H1 (cell line): ENCODE results near the gene ADGRV1. TPM values are rescaled to one million over a fixed set of nuclear protein-coding genes. Genes with fewer than 3 reads are reported as not detected.

Experiments
- CTCF ChIA-PET: fragments of 300-600 bp; sonication (Branson Sonifier 250); formaldehyde crosslinking; loops from one replicate; lab custom pipeline; 2021; ENCODE audit not compliant: partially characterized antibody; lab: Charles Lee
- POLR2A ChIA-PET: fragments of 300-600 bp; sonication (Branson Sonifier 250); formaldehyde crosslinking; loops from one replicate; lab custom pipeline; 2021; ENCODE audit warnings: inconsistent platforms; ENCODE audit not compliant: partially characterized antibody; lab: Charles Lee
- DNase-seq, 2 experiments: peaks; one replicate each; pipeline versions ENCODE4 v3.0.0 to v3.0.0-alpha.2; 2010 to 2022; ENCODE audit warnings: low spot score in 2 of 2, low read depth in 1 of 2, mixed read lengths in 1 of 2
- FAIRE-seq: peaks from 2 replicates; lab custom pipeline; 2011; peaks lifted over from hg19 to GRCh38; lab: Jason Lieb, UNC
- H2AFZ ChIP-seq: 2 replicates; pipeline ENCODE4 v1.8.1; 2012; ENCODE audit warnings: low read length, inconsistent platforms
- H2AK5ac ChIP-seq: 2 replicates; pipeline ENCODE4 v1.6.1; 2013; ENCODE audit warnings: low read depth, low read length
- H2BK120ac ChIP-seq: replicated peaks from 2 replicates; pipeline ENCODE3; 2013; ENCODE audit warnings: low read depth, low read length, inconsistent platforms
- H2BK12ac ChIP-seq: 2 replicates; pipeline ENCODE4 v1.6.1; 2013; ENCODE audit warnings: low read depth, low read length
- H2BK15ac ChIP-seq: 2 replicates; pipeline ENCODE4 v1.6.1; 2013; ENCODE audit warnings: low read length
- H2BK20ac ChIP-seq: 2 replicates; pipeline ENCODE4 v1.6.1; 2013; ENCODE audit warnings: low read length
- H2BK5ac ChIP-seq: 2 replicates; pipeline ENCODE4 v1.6.1; 2013; ENCODE audit warnings: low read depth, low read length
- H3K14ac ChIP-seq: 2 replicates; pipeline ENCODE4 v1.6.1; 2013; ENCODE audit warnings: inconsistent platforms; ENCODE audit not compliant: insufficient read length
- H3K18ac ChIP-seq: 2 replicates; pipeline ENCODE4 v1.6.1; 2013; ENCODE audit warnings: low read length; ENCODE audit errors: extremely low read depth
- H3K23ac ChIP-seq: 2 replicates; pipeline ENCODE4 v1.6.1; 2013; ENCODE audit warnings: inconsistent platforms; ENCODE audit not compliant: insufficient read length
- H3K23me2 ChIP-seq: 2 replicates; pipeline ENCODE4 v1.6.1; 2013; ENCODE audit warnings: low read depth, low read length
- H3K27ac ChIP-seq: 2 replicates; pipeline ENCODE4 v1.6.1; 2011; ENCODE audit warnings: low read depth, low read length, inconsistent platforms
- H3K27me3 ChIP-seq, 4 experiments: replicated peaks in 1 of 4; 1 replicate in 1 of 4; 2 replicates in 3 of 4; pipeline versions ENCODE4 v1.6.1 to v1.8.1; 2011 to 2013; ENCODE audit warnings: low read length in 3 of 4, mild to moderate bottlenecking in 3 of 4, inconsistent platforms in 2 of 4, mixed read lengths in 2 of 4, moderate library complexity in 1 of 4; ENCODE audit not compliant: control insufficient read depth in 3 of 4, insufficient read depth in 3 of 4; ENCODE audit errors: extremely low read depth in 1 of 4
- H3K36me3 ChIP-seq, 4 experiments: 2 replicates each; pipeline versions ENCODE4 v1.6.1 to v1.8.1; 2011 to 2013; ENCODE audit warnings: mild to moderate bottlenecking in 4 of 4, low read length in 3 of 4, moderate library complexity in 2 of 4, control low read depth in 1 of 4, inconsistent platforms in 1 of 4; ENCODE audit not compliant: insufficient read depth in 4 of 4, control insufficient read depth in 2 of 4
- H3K4ac ChIP-seq: replicated peaks from 2 replicates; pipeline ENCODE3; 2013; ENCODE audit warnings: low read length, low read depth, mixed read lengths, inconsistent platforms; ENCODE audit not compliant: insufficient read length
- H3K4me1 ChIP-seq, 4 experiments: replicated peaks in 1 of 4; 1 replicate in 1 of 4; 2 replicates in 3 of 4; pipeline versions ENCODE4 v1.6.1 to v1.8.1; 2011 to 2013; ENCODE audit warnings: low read length in 3 of 4, inconsistent platforms in 2 of 4, mixed read lengths in 1 of 4; ENCODE audit not compliant: insufficient read depth in 4 of 4, control insufficient read depth in 3 of 4
- H3K4me2 ChIP-seq, 2 experiments: 2 replicates each; pipeline versions ENCODE4 v1.6.1 to v1.8.1; 2011 to 2013; ENCODE audit warnings: low read depth in 2 of 2, low read length in 2 of 2, control low read depth in 1 of 2, inconsistent platforms in 1 of 2, mild to moderate bottlenecking in 1 of 2; ENCODE audit not compliant: insufficient read depth in 1 of 2
- H3K4me3 ChIP-seq, 4 experiments: fragments of 200-600, 300-600 bp in 1 of 4; sonication (generic), shearing (Covaris generic), sonication (Bioruptor Twin) in 1 of 4; 2 replicates each; pipeline versions ENCODE4 v1.5.1 to v1.8.1; 2011 to 2016; ENCODE audit warnings: low read length in 4 of 4, low read depth in 3 of 4, control low read depth in 2 of 4, inconsistent platforms in 2 of 4, mild to moderate bottlenecking in 2 of 4, mixed read lengths in 1 of 4, moderate library complexity in 1 of 4; ENCODE audit not compliant: insufficient read depth in 2 of 4; ENCODE audit errors: extremely low read depth in 1 of 4
- H3K56ac ChIP-seq: replicated peaks from 2 replicates; pipeline ENCODE3; 2013; ENCODE audit warnings: low read depth, mild to moderate bottlenecking, mixed read lengths, low read length, inconsistent platforms; ENCODE audit not compliant: insufficient read length
- H3K79me1 ChIP-seq: 2 replicates; pipeline ENCODE4 v1.6.1; 2013; ENCODE audit warnings: low read depth, low read length, control low read depth
- H3K79me2 ChIP-seq, 2 experiments: 2 replicates each; pipeline versions ENCODE4 v1.6.1 to v1.8.1; 2012 to 2013; ENCODE audit warnings: low read length in 2 of 2, mild to moderate bottlenecking in 2 of 2, inconsistent platforms in 1 of 2; ENCODE audit not compliant: insufficient read depth in 2 of 2, control insufficient read depth in 1 of 2
- H3K9ac ChIP-seq, 4 experiments: replicated peaks in 1 of 4; 1 replicate in 1 of 4; 2 replicates in 3 of 4; pipeline versions ENCODE4 v1.6.1 to v1.8.1; 2011 to 2013; ENCODE audit warnings: low read depth in 3 of 4, low read length in 3 of 4, control low read depth in 2 of 4, mild to moderate bottlenecking in 2 of 4, moderate library complexity in 2 of 4, inconsistent platforms in 1 of 4; ENCODE audit errors: extremely low read depth in 1 of 4
- H3K9me3 ChIP-seq, 2 experiments: 2 replicates each; pipeline versions ENCODE4 v1.6.1 to v1.8.1; 2012 to 2013; ENCODE audit warnings: mild to moderate bottlenecking in 2 of 2, moderate library complexity in 2 of 2, control low read depth in 1 of 2, inconsistent platforms in 1 of 2, low read depth in 1 of 2, low read length in 1 of 2, mixed read lengths in 1 of 2; ENCODE audit not compliant: insufficient read depth in 2 of 2
- H4K20me1 ChIP-seq, 2 experiments: replicated peaks in 1 of 2; 2 replicates each; pipeline versions ENCODE3 to v1.8.1; 2011 to 2013; ENCODE audit warnings: inconsistent platforms in 2 of 2, low read length in 2 of 2, mild to moderate bottlenecking in 1 of 2; ENCODE audit not compliant: insufficient read depth in 2 of 2, control insufficient read depth in 1 of 2
- H4K5ac ChIP-seq: 2 replicates; pipeline ENCODE4 v1.6.1; 2013; ENCODE audit warnings: low read length, low read depth, mixed read lengths, inconsistent platforms; ENCODE audit not compliant: insufficient read length
- H4K8ac ChIP-seq: 2 replicates; pipeline ENCODE4 v1.8.0; 2013; ENCODE audit warnings: mild to moderate bottlenecking, moderate library complexity, low read length, inconsistent platforms; ENCODE audit not compliant: insufficient read depth; ENCODE audit errors: extremely low read depth
- H4K91ac ChIP-seq: replicated peaks from 2 replicates; pipeline ENCODE3; 2013; ENCODE audit warnings: low read length, mixed read lengths, inconsistent platforms; ENCODE audit not compliant: insufficient read length
- CBX8 ChIP-seq: fragments of 300-800, 300-1000 bp; sonication (generic); IDR thresholded peaks from 2 replicates; pipeline ENCODE4 v1.7.1; 2016; ENCODE audit warnings: low read depth, low read length, borderline replicate concordance
- MAFK ChIP-seq: IDR thresholded peaks from 2 replicates; pipeline ENCODE4 v1.6.1; 2012; ENCODE audit warnings: low read depth, mild to moderate bottlenecking, improper control_type of control experiment, low read length
- POLR2A ChIP-seq, 2 experiments: IDR thresholded peaks; 1 replicate in 1 of 2; 2 replicates in 1 of 2; pipeline ENCODE4 v1.6.1; 2011; ENCODE audit warnings: low read depth in 2 of 2, low read length in 2 of 2, mild to moderate bottlenecking in 2 of 2; ENCODE audit errors: control extremely low read depth in 1 of 2
- RXRA ChIP-seq: IDR thresholded peaks from 2 replicates; pipeline ENCODE4 v1.6.1; 2011; ENCODE audit warnings: low read depth, mild to moderate bottlenecking, low read length, moderate library complexity; ENCODE audit not compliant: insufficient read depth
- ZNF274 ChIP-seq: IDR thresholded peaks from 2 replicates; pipeline ENCODE4 v1.7.0; 2012; ENCODE audit warnings: low read length, borderline replicate concordance; ENCODE audit errors: extremely low read depth
- WGBS, 2 experiments: shearing (Covaris generic) in 1 of 2; methylation state at CpG; one replicate each; pipeline versions ENCODE4 v1.1.6 to v1.1.7; 2013 to 2015; ENCODE audit warnings: low lambda C conversion rate in 2 of 2, mixed read lengths in 2 of 2, inconsistent platforms in 1 of 2, low coverage in 1 of 2, missing lambda C conversion rate in 1 of 2; ENCODE audit not compliant: insufficient replicate concordance in 2 of 2, insufficient coverage in 1 of 2, insufficient read length in 1 of 2; ENCODE audit errors: extremely low coverage in 1 of 2, missing lambda C conversion rate in 1 of 2; 5-methylcytosine and 5-hydroxymethylcytosine counted together
- polyA plus RNA-seq, 7 experiments: library from polyadenylated mRNA; depleted of rRNA in 3 of 7; stranded (reverse) in 5 of 7; unstranded in 2 of 7; fragments of >200 nt in 5 of 7; fragments of 200-250 nt in 2 of 7; gene quantifications; 1 replicate in 5 of 7; 2 replicates in 1 of 7; 4 replicates in 1 of 7; pipeline versions ENCODE4 v1.2.1 to v1.2.3, GENCODE V29; 2011 to 2013; ENCODE audit warnings: missing spikeins in 2 of 7, mixed read lengths in 2 of 7
- total RNA-seq: library from RNA; stranded (reverse); fragmentation: NEBNext Ultra II Directional; extraction: Animal tissue kit (Norgen Biotek cat#: 25700); gene quantifications from 2 replicates; pipeline ENCODE4 v1.2.1, GENCODE V29; 2021
- TF ChIP-seq, protein P1 (sequence below): IDR thresholded peaks from 2 replicates; pipeline ENCODE4 v1.6.1; 2012; ENCODE audit warnings: low read length, inconsistent platforms

The ADGRV1 gene
- total and polyA plus RNA-seq, 2 of the 8 experiments (the other 6 are each of a cell fraction or from before 2014, with no cell fraction given), result 53.1 to 62.2 TPM

DNA sequence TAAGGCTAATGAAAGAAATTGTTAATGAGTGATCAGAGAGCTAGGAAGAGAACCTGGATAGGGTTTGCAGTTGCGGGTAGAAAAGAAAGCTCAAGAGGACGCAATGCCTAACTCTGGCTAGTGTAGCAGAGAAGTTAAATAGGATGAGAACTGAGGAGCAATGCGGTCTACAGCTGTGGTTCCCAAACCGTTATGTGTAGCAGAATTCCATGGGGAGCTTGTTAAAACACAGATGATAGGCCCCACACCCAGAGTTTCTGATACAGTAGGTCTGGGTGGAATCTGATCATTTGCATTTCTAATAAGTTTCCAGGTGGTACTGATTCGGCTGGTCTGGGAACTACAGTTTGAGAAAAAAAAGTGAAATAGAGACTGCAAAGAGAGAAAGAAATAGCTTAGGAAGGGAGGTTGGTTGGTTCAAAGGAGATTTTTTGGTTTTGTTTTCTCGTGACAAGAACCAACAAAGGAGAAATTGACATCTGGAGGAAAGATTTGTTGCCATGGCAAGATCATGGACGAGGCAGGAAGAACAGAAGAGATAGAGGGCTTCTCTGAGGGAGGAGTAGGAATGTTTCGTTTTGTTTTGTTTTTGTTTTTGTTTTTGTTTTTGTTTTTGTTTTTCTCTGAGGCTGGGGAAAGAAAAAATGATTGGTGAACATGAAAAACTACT lies 548.4 kb downstream of the ADGRV1 start:
- Histone ChIP-seq H2BK120ac (no peak overlapping the region), H3K4me2 (no peak overlapping the region), H2AFZ (no peak overlapping the region), H3K14ac (no peak overlapping the region), H3K23me2 (no peaks in the 10 kb centered on the region), H3K79me1 (no peaks in the 10 kb centered on the region), H2BK20ac (no peak overlapping the region), H3K18ac (no peak overlapping the region), H3K79me2 (no peaks in the 10 kb centered on the region), H3K36me3 (peaks cover 0 to 26% (median 11%) of the 10 kb centered on the region in 4 experiments; a peak in 5 of 8 replicates), H3K56ac (no peak overlapping the region), H3K4ac (no peak overlapping the region), H3K4me1 (peaks cover 0 to 7% (median 2%) of the 10 kb centered on the region in 4 experiments; a peak in 3 of 7 replicates), H3K27ac (no peak overlapping the region), H2BK12ac (no peak overlapping the region; the same call in 1 of the 2 replicates), H4K20me1 (no peaks in the 10 kb centered on the region), H4K8ac (no peak overlapping the region), H3K23ac (no peak overlapping the region), H3K9ac (no peak overlapping the region), H4K5ac (no peak overlapping the region), H4K91ac (no peak overlapping the region), H2BK5ac (no peak overlapping the region), H2BK15ac (no peak overlapping the region), H3K9me3 (no peaks in the 10 kb centered on the region), H2AK5ac (no peak overlapping the region), H3K4me3 (no peak overlapping the region), H3K27me3 (no peaks in the 10 kb centered on the region)
- DNase-seq (no peak), FAIRE-seq (no peak)
- CTCF ChIA-PET, result interaction anchor here (0.8 to 2.4 kb wide), 8 partner anchors 14 to 278 kb away, joined by 3 to 7 read pairs (median 3); no protein-coding TSS in a partner anchor
- POLR2A ChIA-PET, result interaction anchor here (1.2 to 1.3 kb wide), 4 partner anchors 9 to 276 kb away, joined by 3 to 6 read pairs (median 4); partner anchors contain the start of gene ARRDC3
- 85% methylated on average over 8 of the region's 8 CpGs; no CpG with 5 or more reads in 1 of the 2 experiments for WGBS, 2 experiments
- no peak for TF ChIP-seq CBX8
- TF ChIP-seq ZNF274, result no peak
- no peak for TF ChIP-seq POLR2A (IDR thresholded peaks at IDR 0.05; ENCODE audit: control extremely low read depth in 1 of 2, low read depth in 2 of 2, low read length in 2 of 2)
- TF ChIP-seq, protein P1, sequence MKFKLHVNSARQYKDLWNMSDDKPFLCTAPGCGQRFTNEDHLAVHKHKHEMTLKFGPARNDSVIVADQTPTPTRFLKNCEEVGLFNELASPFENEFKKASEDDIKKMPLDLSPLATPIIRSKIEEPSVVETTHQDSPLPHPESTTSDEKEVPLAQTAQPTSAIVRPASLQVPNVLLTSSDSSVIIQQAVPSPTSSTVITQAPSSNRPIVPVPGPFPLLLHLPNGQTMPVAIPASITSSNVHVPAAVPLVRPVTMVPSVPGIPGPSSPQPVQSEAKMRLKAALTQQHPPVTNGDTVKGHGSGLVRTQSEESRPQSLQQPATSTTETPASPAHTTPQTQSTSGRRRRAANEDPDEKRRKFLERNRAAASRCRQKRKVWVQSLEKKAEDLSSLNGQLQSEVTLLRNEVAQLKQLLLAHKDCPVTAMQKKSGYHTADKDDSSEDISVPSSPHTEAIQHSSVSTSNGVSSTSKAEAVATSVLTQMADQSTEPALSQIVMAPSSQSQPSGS, result no peak
- no peak for TF ChIP-seq RXRA
- TF ChIP-seq MAFK, result no peak
